Osteoblast (primary cell): ENCODE results near the gene KITLG. TPM values are rescaled to one million over a fixed set of nuclear protein-coding genes. Genes with fewer than 3 reads are reported as not detected.
"Not testable (repeated sequence)": the region's sequence is repeated elsewhere in the genome, so short reads cannot be mapped to it uniquely, and the experiment has no call there.

Experiments used
- DNase-seq: peaks from one replicate; pipeline ENCODE4 v3.0.0; 2011; ENCODE audit warnings: low spot score, mixed read lengths; ENCODE audit not compliant: insufficient read length; ENCODE audit errors: missing footprints
- H2AFZ ChIP-seq: 2 replicates; pipeline ENCODE4 v1.6.0; 2011; ENCODE audit warnings: mild to moderate bottlenecking, low read length
- H3K27ac ChIP-seq: 2 replicates; pipeline ENCODE4 v1.5.1; 2011; ENCODE audit warnings: mild to moderate bottlenecking, low read depth, low read length, moderate library complexity
- H3K27me3 ChIP-seq: 2 replicates; pipeline ENCODE4 v1.6.0; 2012; ENCODE audit warnings: mild to moderate bottlenecking, control low read depth, inconsistent platforms, low read length, moderate library complexity; ENCODE audit not compliant: insufficient read depth
- H3K36me3 ChIP-seq: 2 replicates; pipeline ENCODE4 v1.5.1; 2011; ENCODE audit warnings: mild to moderate bottlenecking, low read length, control low read depth, moderate library complexity; ENCODE audit not compliant: insufficient read depth
- H3K4me1 ChIP-seq: 2 replicates; pipeline ENCODE4 v1.5.1; 2011; ENCODE audit warnings: mild to moderate bottlenecking, low read length, control low read depth, moderate library complexity; ENCODE audit not compliant: insufficient read depth
- H3K4me2 ChIP-seq: 2 replicates; pipeline ENCODE4 v1.6.0; 2011; ENCODE audit warnings: mild to moderate bottlenecking, low read length; ENCODE audit not compliant: insufficient read depth
- H3K4me3 ChIP-seq: fragments of 200-600 bp; sonication (generic); 3 replicates; pipeline ENCODE4 v1.5.1; 2012; ENCODE audit warnings: mild to moderate bottlenecking, low read length, inconsistent platforms; ENCODE audit not compliant: insufficient read depth
- H3K79me2 ChIP-seq: 2 replicates; pipeline ENCODE4 v1.6.0; 2012; ENCODE audit warnings: mild to moderate bottlenecking, low read length, control low read depth, inconsistent platforms; ENCODE audit not compliant: insufficient read depth
- H3K9me3 ChIP-seq: 2 replicates; pipeline ENCODE4 v1.5.1; 2011; ENCODE audit warnings: low read depth, low read length, control low read depth
- H4K20me1 ChIP-seq: 2 replicates; pipeline ENCODE4 v1.6.0; 2012; ENCODE audit warnings: mild to moderate bottlenecking, low read length, control low read depth; ENCODE audit not compliant: insufficient read depth
- total RNA-seq: library from RNA; depleted of rRNA; stranded (reverse); fragments of >200 nt; gene quantifications from 2 replicates; pipeline ENCODE4 v1.2.3, GENCODE V29; 2012
- TF ChIP-seq, protein P1 (sequence below): IDR thresholded peaks from 2 replicates; pipeline ENCODE4 v1.5.1; 2011; ENCODE audit warnings: mild to moderate bottlenecking, low read depth, low read length, moderate library complexity; ENCODE audit errors: extremely low read depth

The KITLG gene
- total RNA-seq = 46.7 and 62.5 TPM in 2 replicates

GRCh38 chr12:88580051-88580871, at the start of gene KITLG:
Gene KITLG, minus strand, starts transcription at chr12:88580471. Its CDS starts 193 bp downstream, at chr12:88580278.
- peak; percentile 95 for DNase-seq
- Histone ChIP-seq H3K4me1 (peaks cover 16% of the 10 kb centered on the region), H3K27me3 (no peaks in the 10 kb centered on the region), H3K4me2 (peak within 1 kb of the TSS; percentile 90), H3K79me2 (peaks cover 48% of the 10 kb centered on the region), H2AFZ (peak within 1 kb of the TSS; percentile 94), H3K36me3 (no peaks in the 10 kb centered on the region), H3K9me3 (no peaks in the 10 kb centered on the region), H3K27ac (peak within 1 kb of the TSS; percentile 65), H3K4me3 (peak within 1 kb of the TSS; percentile 81), H4K20me1 (peaks cover 4% of the 10 kb centered on the region)
- TF ChIP-seq, protein P1, sequence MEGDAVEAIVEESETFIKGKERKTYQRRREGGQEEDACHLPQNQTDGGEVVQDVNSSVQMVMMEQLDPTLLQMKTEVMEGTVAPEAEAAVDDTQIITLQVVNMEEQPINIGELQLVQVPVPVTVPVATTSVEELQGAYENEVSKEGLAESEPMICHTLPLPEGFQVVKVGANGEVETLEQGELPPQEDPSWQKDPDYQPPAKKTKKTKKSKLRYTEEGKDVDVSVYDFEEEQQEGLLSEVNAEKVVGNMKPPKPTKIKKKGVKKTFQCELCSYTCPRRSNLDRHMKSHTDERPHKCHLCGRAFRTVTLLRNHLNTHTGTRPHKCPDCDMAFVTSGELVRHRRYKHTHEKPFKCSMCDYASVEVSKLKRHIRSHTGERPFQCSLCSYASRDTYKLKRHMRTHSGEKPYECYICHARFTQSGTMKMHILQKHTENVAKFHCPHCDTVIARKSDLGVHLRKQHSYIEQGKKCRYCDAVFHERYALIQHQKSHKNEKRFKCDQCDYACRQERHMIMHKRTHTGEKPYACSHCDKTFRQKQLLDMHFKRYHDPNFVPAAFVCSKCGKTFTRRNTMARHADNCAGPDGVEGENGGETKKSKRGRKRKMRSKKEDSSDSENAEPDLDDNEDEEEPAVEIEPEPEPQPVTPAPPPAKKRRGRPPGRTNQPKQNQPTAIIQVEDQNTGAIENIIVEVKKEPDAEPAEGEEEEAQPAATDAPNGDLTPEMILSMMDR = peak; percentile 39

DNA sequence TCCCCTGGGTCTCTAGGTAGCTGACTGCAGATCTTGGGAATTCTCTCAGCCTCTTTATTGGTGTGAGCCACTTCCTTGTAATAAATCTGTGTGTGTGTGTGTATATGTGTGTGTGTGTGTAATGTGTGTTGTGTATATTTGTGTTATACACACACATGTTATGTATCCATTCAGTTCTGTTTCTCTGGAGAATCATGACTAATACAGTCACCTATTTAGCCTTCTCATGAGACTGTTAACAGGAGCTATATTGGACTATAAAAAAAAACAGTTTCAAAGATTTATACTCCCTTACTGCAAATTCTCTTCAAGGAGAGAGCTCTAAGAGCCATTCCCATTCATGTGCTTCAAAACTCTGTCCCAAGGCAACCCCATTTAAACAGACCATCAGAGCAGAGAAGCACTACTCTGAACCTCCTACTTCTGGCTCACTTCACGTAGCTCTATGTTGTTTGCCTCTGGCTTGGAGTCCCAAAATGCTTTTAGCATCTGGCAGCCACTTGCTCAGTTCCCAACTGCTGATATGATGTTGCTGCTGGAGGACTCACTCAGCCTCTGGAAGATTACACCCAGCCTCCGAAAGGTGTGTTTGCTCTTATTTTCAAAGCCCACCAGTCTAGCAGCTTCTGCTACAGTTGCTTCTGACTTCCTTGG, 48.7 kb upstream of the KITLG start:
- H3K36me3 ChIP-seq = no peaks in the 10 kb centered on the region
- no peaks in the 10 kb centered on the region for H3K9me3 ChIP-seq
- TF ChIP-seq, protein P1 = no peak
- H4K20me1 ChIP-seq = no peaks in the 10 kb centered on the region
- peaks cover 16% of the 10 kb centered on the region for H3K4me1 ChIP-seq
- H2AFZ ChIP-seq = no peak overlapping the region
- no peak overlapping the region for H3K27ac ChIP-seq
- H3K79me2 ChIP-seq = no peaks in the 10 kb centered on the region
- no peak overlapping the region for H3K4me2 ChIP-seq
- H3K4me3 ChIP-seq = no peak overlapping the region
- no peak for DNase-seq
- no peaks in the 10 kb centered on the region for H3K27me3 ChIP-seq

GRCh38 chr12:88628035-88628434, 47.8 kb upstream of the KITLG start:
- H3K4me2 ChIP-seq, H3K36me3 ChIP-seq, H3K27ac ChIP-seq, H3K79me2 ChIP-seq, H4K20me1 ChIP-seq, H3K27me3 ChIP-seq, H3K9me3 ChIP-seq, DNase-seq, H2AFZ ChIP-seq, H3K4me3 ChIP-seq: not testable (repeated sequence)
- peaks cover 16% of the 10 kb centered on the region for H3K4me1 ChIP-seq

DNA sequence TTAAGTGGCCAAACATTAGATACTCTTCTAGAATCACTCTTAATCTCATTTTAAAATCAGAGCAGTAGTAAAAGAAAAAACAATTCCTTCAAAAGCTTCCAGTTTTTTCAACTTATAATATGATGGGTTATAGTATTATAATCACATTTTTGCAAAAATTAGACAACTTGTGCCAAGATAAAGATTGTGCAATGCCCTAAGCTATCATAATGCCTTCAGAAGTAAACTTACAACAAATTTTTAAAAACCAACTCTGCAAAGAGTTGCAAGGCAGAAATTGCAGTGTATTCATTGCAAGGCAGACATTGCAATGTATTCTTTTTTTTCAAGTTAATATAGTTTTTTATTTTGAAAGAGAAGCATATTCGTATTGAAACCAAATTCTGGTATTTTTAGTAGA, 47.2 kb upstream of the KITLG start:
- DNase-seq = no peak
- no peaks in the 10 kb centered on the region for H3K27me3 ChIP-seq
- H3K4me3 ChIP-seq = no peak overlapping the region
- H3K9me3 ChIP-seq = no peaks in the 10 kb centered on the region
- TF ChIP-seq, protein P1 = no peak
- H4K20me1 ChIP-seq = no peaks in the 10 kb centered on the region
- H3K4me2 ChIP-seq = no peak overlapping the region
- no peaks in the 10 kb centered on the region for H3K36me3 ChIP-seq
- H3K27ac ChIP-seq = no peak overlapping the region
- H2AFZ ChIP-seq = no peak overlapping the region
- H3K4me1 ChIP-seq = peaks cover 16% of the 10 kb centered on the region
- no peaks in the 10 kb centered on the region for H3K79me2 ChIP-seq
